Naive thymus-derived CD4-positive, alpha-beta T cell (primary cell): ENCODE data around the gene MARK1. TPM values are rescaled to one million over a fixed set of nuclear protein-coding genes. Genes with fewer than 3 reads are reported as not detected.

Experiments
- ATAC-seq: fragments of 150-1000 bp; cut with Tn5 transposase; 2 replicates; pipeline ENCODE4 v1.10.0; 2021; ENCODE audit warnings: mild to moderate bottlenecking, moderate library complexity
- CTCF ChIA-PET: fragments of 350-600 bp; sonication (Branson Sonifier 250); formaldehyde crosslinking; loops from one replicate; lab custom pipeline; 2021; ENCODE audit warnings: antibody characterized with exemption; lab: Charles Lee
- POLR2A ChIA-PET: fragments of 350-600 bp; sonication (Branson Sonifier 250); formaldehyde crosslinking; loops from one replicate; lab custom pipeline; 2021; ENCODE audit warnings: antibody characterized with exemption, inconsistent platforms; lab: Charles Lee
- DNase-seq, 9 donors: peaks; one replicate each; pipeline versions ENCODE4 v3.0.0 to v3.0.0-alpha.2; 2020 to 2022; ENCODE audit warnings: mixed read lengths in 1 of 9
- H3K27ac ChIP-seq: one replicate; pipeline ENCODE4 v1.7.0; 2013; ENCODE audit warnings: mild to moderate bottlenecking, low read depth, low read length, moderate library complexity
- H3K27me3 ChIP-seq, 2 donors: one replicate each; pipeline ENCODE4 v1.7.0; 2013; ENCODE audit warnings: low read length in 2 of 2, mild to moderate bottlenecking in 2 of 2, moderate library complexity in 2 of 2; ENCODE audit not compliant: control insufficient read depth in 2 of 2, insufficient read depth in 2 of 2
- H3K36me3 ChIP-seq, 3 experiments: 1 replicate in 2 of 3; 2 replicates in 1 of 3; pipeline ENCODE4 v1.7.0; 2013; ENCODE audit warnings: low read length in 3 of 3, mild to moderate bottlenecking in 3 of 3, moderate library complexity in 1 of 3; ENCODE audit not compliant: insufficient read depth in 3 of 3, control insufficient read depth in 2 of 3
- H3K4me1 ChIP-seq, 2 donors: one replicate each; pipeline ENCODE4 v1.7.0; 2013; ENCODE audit warnings: low read length in 2 of 2, mild to moderate bottlenecking in 2 of 2, moderate library complexity in 1 of 2; ENCODE audit not compliant: control insufficient read depth in 2 of 2, insufficient read depth in 2 of 2
- H3K4me3 ChIP-seq: 2 replicates; pipeline ENCODE4 v1.7.0; 2013; ENCODE audit warnings: mild to moderate bottlenecking, low read length
- H3K9me3 ChIP-seq, 3 experiments: 1 replicate in 2 of 3; 2 replicates in 1 of 3; pipeline ENCODE4 v1.7.0; 2013; ENCODE audit warnings: low read length in 3 of 3; ENCODE audit not compliant: control insufficient read depth in 2 of 3
- H3K27ac Mint-ChIP-seq, 9 donors: one replicate each; pipeline ENCODE4 v1.8.0; 2020 to 2022; ENCODE audit warnings: mixed read lengths in 9 of 9, mild to moderate bottlenecking in 8 of 9, moderate library complexity in 5 of 9, inconsistent platforms in 2 of 9
- H3K27me3 Mint-ChIP-seq, 5 donors: one replicate each; pipeline ENCODE4 v1.8.0; 2021 to 2022; ENCODE audit warnings: mixed read lengths in 5 of 5, mild to moderate bottlenecking in 1 of 5
- H3K36me3 Mint-ChIP-seq, 5 donors: one replicate each; pipeline ENCODE4 v1.8.0; 2020 to 2022; ENCODE audit warnings: mixed read lengths in 5 of 5, mild to moderate bottlenecking in 3 of 5, inconsistent platforms in 1 of 5
- H3K4me1 Mint-ChIP-seq, 7 donors: one replicate each; pipeline ENCODE4 v1.8.0; 2020 to 2022; ENCODE audit warnings: mixed read lengths in 7 of 7, mild to moderate bottlenecking in 3 of 7, inconsistent platforms in 1 of 7
- H3K4me3 Mint-ChIP-seq, 10 donors: one replicate each; pipeline ENCODE4 v1.8.0; 2020 to 2022; ENCODE audit warnings: mild to moderate bottlenecking in 10 of 10, mixed read lengths in 10 of 10, moderate library complexity in 6 of 10, inconsistent platforms in 2 of 10
- H3K9me3 Mint-ChIP-seq, 11 donors: one replicate each; pipeline ENCODE4 v1.8.0; 2020 to 2022; ENCODE audit warnings: mixed read lengths in 11 of 11, mild to moderate bottlenecking in 4 of 11, inconsistent platforms in 1 of 11, moderate library complexity in 1 of 11
- intact Hi-C, 2 donors: fragments of 100-400 bp; cut with micrococcal nuclease; formaldehyde crosslinking; loops; one replicate each; pipeline ENCODE4 v1.15.1; 2023
- polyA plus RNA-seq, 2 donors: library from polyadenylated mRNA; unstranded; fragments of 300-500 nt; fragmentation: Illumina TruSeq; gene quantifications; one replicate each; pipeline ENCODE4 v1.2.3, GENCODE V29; 2021
- total RNA-seq, 6 experiments: library from RNA in 5 of 6; stranded (reverse) in 5 of 6; gene quantifications; 1 replicate in 5 of 6; 2 replicates in 1 of 6; pipeline ENCODE4 v1.2.3 and lab custom pipeline; 2021 to 2026

The MARK1 gene
- total and polyA plus RNA-seq, 7 experiments from 2014 or later: not detected

DNA sequence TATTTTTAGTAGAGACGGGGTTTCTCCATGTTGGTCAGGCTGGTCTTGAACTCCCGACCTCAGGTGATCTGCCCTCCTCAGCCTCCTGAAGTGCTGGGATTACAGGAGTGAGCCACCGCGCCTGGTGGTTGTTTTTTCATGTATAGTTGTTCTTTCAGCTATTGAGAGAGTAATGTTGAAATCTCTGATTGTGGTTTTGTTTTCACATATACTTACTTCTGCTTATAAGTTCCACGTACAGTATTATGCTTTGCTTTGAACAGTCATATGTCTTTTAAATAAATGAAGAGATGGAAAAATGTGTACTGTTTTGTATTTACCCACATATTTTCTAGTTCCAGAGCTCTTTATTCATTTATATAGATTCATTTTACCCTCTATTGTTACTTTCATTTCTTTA is 44.5 kb downstream of the MARK1 start:
- ChIA-PET CTCF (no interaction called here), POLR2A (no interaction called here)
- peaks cover 0 to 11% (median 0%) of the 10 kb centered on the region in 3 experiments for H3K9me3 ChIP-seq
- no peak overlapping the region for H3K27ac ChIP-seq
- intact Hi-C loops: no loop called here
- no peaks in the 10 kb centered on the region for H3K36me3 ChIP-seq
- no peak overlapping the region for H3K4me3 ChIP-seq
- H3K27me3 Mint-ChIP-seq: peaks cover 0 to 39% (median 19%) of the 10 kb centered on the region in 5 donors
- no peak overlapping the region for H3K27ac Mint-ChIP-seq
- DNase-seq (no peak), ATAC-seq (no peak)
- no peaks in the 10 kb centered on the region for H3K36me3 Mint-ChIP-seq
- H3K4me1 Mint-ChIP-seq: no peaks in the 10 kb centered on the region
- H3K27me3 ChIP-seq: peaks cover 0 to 4% of the 10 kb centered on the region in 2 donors
- H3K4me3 Mint-ChIP-seq: no peak overlapping the region
- H3K9me3 Mint-ChIP-seq: peaks cover 0 to 28% (median 12%) of the 10 kb centered on the region in 11 donors
- H3K4me1 ChIP-seq: no peaks in the 10 kb centered on the region

- peaks cover 0 to 33% (median 19%) of the 10 kb centered on the region in 5 donors for H3K27me3 Mint-ChIP-seq
Observed at GRCh38 chr1:220573836-220574235, 45.9 kb downstream of the MARK1 start.

GRCh38 chr1:220575718-220576497 is 48.0 kb downstream of the MARK1 start:
- peaks cover 0 to 4% of the 10 kb centered on the region in 2 donors for H3K27me3 ChIP-seq
- Mint-ChIP-seq H3K36me3 (no peaks in the 10 kb centered on the region), H3K27ac (no peak overlapping the region), H3K4me1 (no peaks in the 10 kb centered on the region), H3K27me3 (peaks cover 0 to 27% (median 12%) of the 10 kb centered on the region in 5 donors), H3K9me3 (peaks cover 0 to 28% (median 12%) of the 10 kb centered on the region in 11 donors), H3K4me3 (no peak overlapping the region)
- no peaks in the 10 kb centered on the region for H3K36me3 ChIP-seq
- intact Hi-C loops: no loop called here
- H3K4me3 ChIP-seq: no peak overlapping the region
- DNase-seq: no peak
- H3K4me1 ChIP-seq: no peaks in the 10 kb centered on the region
- H3K27ac ChIP-seq: no peak overlapping the region
- peaks cover 0 to 11% (median 0%) of the 10 kb centered on the region in 3 experiments for H3K9me3 ChIP-seq
- POLR2A ChIA-PET: no interaction called here
- CTCF ChIA-PET: no interaction called here
- no peak for ATAC-seq

More at GRCh38 chr1:220573836-220574235, 45.9 kb downstream of the MARK1 start:
- H3K36me3 ChIP-seq: no peaks in the 10 kb centered on the region
- no peak overlapping the region for H3K27ac Mint-ChIP-seq
- H3K36me3 Mint-ChIP-seq: no peaks in the 10 kb centered on the region
- intact Hi-C loops: no loop called here
- no peak for DNase-seq
- H3K4me1 ChIP-seq: no peaks in the 10 kb centered on the region
- H3K4me3 ChIP-seq: no peak overlapping the region
- peaks cover 0 to 28% (median 12%) of the 10 kb centered on the region in 11 donors for H3K9me3 Mint-ChIP-seq
- no peak for ATAC-seq
- peaks cover 0 to 11% (median 0%) of the 10 kb centered on the region in 3 experiments for H3K9me3 ChIP-seq
- peaks cover 0 to 4% of the 10 kb centered on the region in 2 donors for H3K27me3 ChIP-seq
- ChIA-PET POLR2A (no interaction called here), CTCF (no interaction called here)
- H3K27ac ChIP-seq: no peak overlapping the region
- H3K4me1 Mint-ChIP-seq: no peaks in the 10 kb centered on the region
- no peak overlapping the region for H3K4me3 Mint-ChIP-seq

DNA sequence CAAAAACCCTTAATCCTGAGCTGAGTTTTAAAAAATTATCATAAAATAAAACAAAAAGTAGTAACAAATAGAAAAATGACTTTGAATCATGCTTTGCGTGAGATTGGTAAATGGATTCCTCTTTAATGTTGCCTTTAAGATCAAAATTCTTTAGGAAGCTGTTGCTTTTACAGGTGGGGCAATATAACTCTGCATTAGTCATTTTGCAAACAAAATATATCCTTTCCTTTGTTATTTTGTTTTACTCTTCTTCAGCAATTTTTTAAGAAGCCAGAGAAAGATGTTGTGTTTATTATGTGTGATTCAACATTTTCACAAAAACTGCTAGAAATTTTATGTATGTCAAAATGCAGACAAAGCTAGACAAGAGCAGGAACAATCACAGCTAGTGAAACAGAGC is 50.0 kb downstream of the MARK1 start:
- peaks cover 0 to 11% (median 0%) of the 10 kb centered on the region in 3 experiments for H3K9me3 ChIP-seq
- H3K27me3 ChIP-seq: no peaks in the 10 kb centered on the region
- ChIA-PET POLR2A (no interaction called here), CTCF (no interaction called here)
- DNase-seq: no peak
- no peak overlapping the region for H3K27ac ChIP-seq
- peaks cover 0 to 16% (median 11%) of the 10 kb centered on the region in 5 donors for H3K27me3 Mint-ChIP-seq
- no peak for ATAC-seq
- no peaks in the 10 kb centered on the region for H3K4me1 ChIP-seq
- no peaks in the 10 kb centered on the region for H3K36me3 ChIP-seq
- H3K4me3 ChIP-seq: no peak overlapping the region
- no peak overlapping the region for H3K4me3 Mint-ChIP-seq
- H3K36me3 Mint-ChIP-seq: no peaks in the 10 kb centered on the region
- H3K4me1 Mint-ChIP-seq: no peaks in the 10 kb centered on the region
- H3K27ac Mint-ChIP-seq: no peak overlapping the region
- peaks cover 0 to 24% (median 12%) of the 10 kb centered on the region in 11 donors for H3K9me3 Mint-ChIP-seq
- intact Hi-C loops: no loop called here

DNA sequence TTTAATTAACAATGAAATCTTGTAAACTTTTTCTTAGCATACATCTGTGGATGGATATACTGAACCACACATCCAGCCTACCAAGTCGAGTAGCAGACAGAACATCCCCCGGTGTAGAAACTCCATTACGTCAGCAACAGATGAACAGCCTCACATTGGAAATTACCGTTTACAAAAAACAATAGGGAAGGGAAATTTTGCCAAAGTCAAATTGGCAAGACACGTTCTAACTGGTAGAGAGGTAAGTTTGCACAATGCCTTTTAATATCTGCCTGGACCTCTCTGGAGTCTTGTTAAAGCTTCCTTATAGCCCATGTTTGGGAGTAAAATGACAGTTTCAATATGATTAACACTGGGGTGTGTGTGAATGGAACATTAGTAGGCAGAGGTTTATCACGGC is 51.4 kb downstream of the MARK1 start:
- Mint-ChIP-seq H3K27me3 (peaks cover 0 to 16% (median 11%) of the 10 kb centered on the region in 5 donors), H3K4me1 (no peaks in the 10 kb centered on the region), H3K36me3 (no peaks in the 10 kb centered on the region), H3K4me3 (no peak overlapping the region), H3K27ac (no peak overlapping the region), H3K9me3 (peaks cover 0 to 12% (median 1%) of the 10 kb centered on the region in 11 donors)
- Histone ChIP-seq H3K27ac (no peak overlapping the region), H3K4me1 (no peaks in the 10 kb centered on the region), H3K36me3 (no peaks in the 10 kb centered on the region), H3K27me3 (no peaks in the 10 kb centered on the region), H3K4me3 (no peak overlapping the region), H3K9me3 (peaks cover 0 to 6% (median 0%) of the 10 kb centered on the region in 3 experiments)
- DNase-seq (no peak), ATAC-seq (no peak)
- intact Hi-C loops: no loop called here
- CTCF ChIA-PET: no interaction called here
- POLR2A ChIA-PET: no interaction called here

GRCh38 chr1:220592714-220593113 is 64.8 kb downstream of the MARK1 start:
- Histone ChIP-seq H3K9me3 (no peaks in the 10 kb centered on the region), H3K4me3 (no peak overlapping the region), H3K27ac (no peak overlapping the region), H3K4me1 (no peaks in the 10 kb centered on the region), H3K27me3 (no peaks in the 10 kb centered on the region), H3K36me3 (no peaks in the 10 kb centered on the region)
- intact Hi-C loops: no loop called here
- POLR2A ChIA-PET: no interaction called here
- CTCF ChIA-PET: no interaction called here
- DNase-seq (no peak), ATAC-seq (no peak)
- Mint-ChIP-seq H3K9me3 (peaks cover 0 to 5% (median 0%) of the 10 kb centered on the region in 11 donors), H3K27me3 (peaks cover 0 to 21% (median 10%) of the 10 kb centered on the region in 5 donors), H3K36me3 (no peaks in the 10 kb centered on the region), H3K4me1 (no peaks in the 10 kb centered on the region), H3K4me3 (no peak overlapping the region), H3K27ac (no peak overlapping the region)

- Mint-ChIP-seq H3K36me3 (no peaks in the 10 kb centered on the region), H3K27ac (no peak overlapping the region), H3K4me1 (no peaks in the 10 kb centered on the region), H3K9me3 (peaks cover 0 to 5% (median 0%) of the 10 kb centered on the region in 11 donors), H3K4me3 (no peak overlapping the region), H3K27me3 (peaks cover 0 to 16% (median 10%) of the 10 kb centered on the region in 5 donors)
- Histone ChIP-seq H3K36me3 (no peaks in the 10 kb centered on the region), H3K27ac (no peak overlapping the region), H3K9me3 (no peaks in the 10 kb centered on the region), H3K27me3 (no peaks in the 10 kb centered on the region), H3K4me3 (no peak overlapping the region), H3K4me1 (no peaks in the 10 kb centered on the region)
- no peak for ATAC-seq
- intact Hi-C loops: no loop called here
- ChIA-PET CTCF (no interaction called here), POLR2A (no interaction called here)
- no peak for DNase-seq
Observed at GRCh38 chr1:220594356-220594755, 66.4 kb downstream of the MARK1 start.
